Measurements from ENCODE around the gene DLG2.

Gene DLG2

GRCh38 chr11:84929738-84930137 is 697.4 kb downstream of the DLG2 start:
- no peak for TF ChIP-seq CTCF (IDR thresholded peaks at IDR 0.05; ENCODE audit: low read depth, low read length)
- DNase-seq (ENCODE audit: extremely low read depth, low read depth) = no peak

DNA sequence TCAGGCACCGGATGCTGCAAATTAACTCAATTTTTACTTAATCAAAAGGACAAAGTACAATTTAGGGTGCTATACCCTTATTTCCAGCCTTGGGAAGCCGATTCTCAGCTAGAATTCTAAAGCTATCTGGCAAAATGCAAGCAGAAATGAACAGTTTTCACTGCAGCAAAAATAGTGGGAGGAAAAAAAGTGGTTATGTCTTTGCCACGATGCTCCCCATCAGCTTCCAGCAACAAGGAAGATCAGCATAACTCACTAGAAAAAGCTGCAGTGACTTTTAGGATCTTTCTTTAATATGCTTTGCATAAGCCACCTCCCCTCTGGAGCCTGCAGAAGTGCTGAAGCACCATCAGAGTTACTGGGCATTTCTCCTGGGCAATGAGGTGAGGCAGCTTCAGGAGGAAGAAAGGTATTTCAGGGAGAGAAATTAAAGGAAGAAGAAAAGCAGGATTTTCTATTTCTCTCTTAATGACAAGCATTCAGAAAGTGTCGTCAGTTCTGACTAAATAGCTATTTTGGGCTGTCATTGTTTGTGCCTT is 702.9 kb downstream of the DLG2 start:
- TF ChIP-seq CTCF (IDR thresholded peaks at IDR 0.05; ENCODE audit: low read depth, low read length) = no peak
- DNase-seq (ENCODE audit: extremely low read depth, low read depth) = no peak

DNA sequence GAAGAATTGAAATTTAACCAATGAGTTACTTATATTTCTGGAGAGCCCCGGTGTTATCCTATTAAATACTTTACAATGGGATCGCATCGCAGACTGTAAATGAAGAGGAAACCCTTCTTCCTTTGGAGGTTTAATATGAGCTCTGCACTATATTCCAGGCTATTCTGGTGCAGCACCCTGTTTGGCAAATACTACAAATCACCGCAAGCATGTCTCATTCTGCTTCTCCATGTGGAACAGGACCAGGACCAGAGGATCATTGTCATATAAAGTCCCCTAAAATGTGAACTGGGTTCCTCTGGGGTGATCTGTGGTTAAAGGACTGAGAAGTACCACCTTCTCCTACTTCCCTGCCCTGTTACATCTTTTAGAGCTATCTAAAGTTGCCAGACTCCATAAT is 703.7 kb downstream of the DLG2 start:
- no peak for TF ChIP-seq CTCF (IDR thresholded peaks at IDR 0.05; ENCODE audit: low read depth, low read length)
- no peak for DNase-seq (ENCODE audit: extremely low read depth, low read depth)

DNA sequence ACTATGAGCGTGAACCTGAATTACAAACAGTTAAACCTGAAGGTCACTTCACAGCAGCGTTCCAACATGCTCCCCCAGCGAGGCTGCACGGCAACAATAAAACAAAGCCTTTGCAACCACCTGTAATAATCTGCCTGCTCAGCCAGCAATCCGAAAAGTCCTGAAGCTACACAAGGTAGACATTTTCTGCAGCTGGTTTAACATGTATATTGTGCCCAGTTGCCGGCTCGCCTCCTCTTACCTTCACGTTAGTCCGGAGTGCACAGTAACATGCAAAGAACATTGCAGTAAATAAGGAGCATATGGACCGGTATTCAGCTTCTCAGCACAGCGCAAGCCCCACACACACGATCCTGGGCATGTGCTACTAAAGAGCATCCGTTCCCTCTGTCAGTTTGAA is 704.3 kb downstream of the DLG2 start:
- no peak for DNase-seq (ENCODE audit: extremely low read depth, low read depth)

GRCh38 chr11:84922212-84922805 is 704.8 kb downstream of the DLG2 start:
- no peak for DNase-seq (ENCODE audit: extremely low read depth, low read depth)
- no peak for TF ChIP-seq CTCF (IDR thresholded peaks at IDR 0.05; ENCODE audit: low read depth, low read length)

More for the DNA sequence above, 704.3 kb downstream of the DLG2 start:
- no peak for TF ChIP-seq CTCF (IDR thresholded peaks at IDR 0.05; ENCODE audit: low read depth, low read length)

DNA sequence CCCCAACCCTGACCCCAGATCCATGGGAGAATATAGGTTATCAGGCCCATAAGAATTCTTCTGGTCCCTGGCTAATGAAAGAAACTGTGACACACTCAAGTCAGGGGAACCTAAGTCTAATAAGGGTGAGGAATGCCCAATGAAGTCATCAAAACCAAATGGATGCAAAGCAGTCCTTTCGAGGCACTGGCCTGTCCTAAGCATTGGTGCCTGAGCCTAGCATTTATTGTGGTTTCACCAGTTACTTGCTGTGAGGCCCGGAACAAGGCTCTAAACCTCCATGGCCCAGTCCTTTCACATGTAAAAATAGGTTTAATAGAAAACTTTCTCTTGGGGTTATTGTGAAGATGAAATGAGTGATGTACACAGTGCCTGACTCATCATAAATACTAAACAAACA is 712.6 kb downstream of the DLG2 start:
- TF ChIP-seq CTCF (IDR thresholded peaks at IDR 0.05; ENCODE audit: low read depth, low read length) = no peak
- no peak for DNase-seq (ENCODE audit: extremely low read depth, low read depth)

- DNase-seq (ENCODE audit: extremely low read depth, low read depth) = no peak
- no peak for TF ChIP-seq CTCF (IDR thresholded peaks at IDR 0.05; ENCODE audit: low read depth, low read length)
These were observed 717.4 kb downstream of the DLG2 start for GRCh38 chr11:84909740-84910139.
